ENCODE data around the gene ATXN1. TPM values are rescaled to one million over a fixed set of nuclear protein-coding genes. Genes with fewer than 3 reads are reported as not detected.

ATXN1 gene
- polyA plus RNA-seq, 2 of the 4 experiments (the other 2 are of a cell fraction), result 2.9 to 8.3 TPM

GRCh38 chr6:16267428-16268263 is 493.6 kb downstream of the ATXN1 start (continued):
- no peak for TF ChIP-seq HES2 (IDR thresholded peaks at IDR 0.05)
- no peak for TF ChIP-seq SREBF2 (IDR thresholded peaks at IDR 0.05)
- no peak for TF ChIP-seq NFE2L2 (conservative IDR thresholded peaks at IDR 0.05; ENCODE audit: low read length)
- TF ChIP-seq ZNF302 (CRISPR knock-in tag; IDR thresholded peaks at IDR 0.05), result no peak
- no peak for TF ChIP-seq HOXB5 (CRISPR knock-in tag; IDR thresholded peaks at IDR 0.05)
- TF ChIP-seq CTCF (IDR thresholded peaks at IDR 0.05), result no peak
- TF ChIP-seq NPAS2 (CRISPR knock-in tag; IDR thresholded peaks at IDR 0.05; ENCODE audit: borderline replicate concordance), result no peak
- no peak for TF ChIP-seq JUN (IDR thresholded peaks at IDR 0.05)
- TF ChIP-seq CBX8 (IDR thresholded peaks at IDR 0.05), result no peak
- no peak for TF ChIP-seq CHD4 (IDR thresholded peaks at IDR 0.05; ENCODE audit: borderline replicate concordance)

GRCh38 chr6:16265351-16266341 is 495.6 kb downstream of the ATXN1 start:
- DNase-seq (ENCODE audit: low read depth in 1 of 2, low spot score in 1 of 2) (no peak), ATAC-seq (no peak), FAIRE-seq (no peak)
- Histone ChIP-seq H3K9me3 (no peaks in the 10 kb centered on the region), H3K4me3 (no peak overlapping the region), H3K27ac (no peak overlapping the region), H3K4me2 (no peak overlapping the region), H3K4me1 (no peaks in the 10 kb centered on the region)
- WGBS (ENCODE audit: missing lambda C conversion rate), result 80% methylated on average over 30 of the region's 31 CpGs
- ChIA-PET POLR2A (no interaction called here), CTCF (interaction anchor here (1.2 to 2.7 kb wide), 2 partner anchors 11 to 25 kb away, joined by 3 to 10 read pairs; no protein-coding TSS in a partner anchor)
- no peak for TF ChIP-seq MAZ (IDR thresholded peaks at IDR 0.05; ENCODE audit: borderline replicate concordance, low read depth, low read length)
- TF ChIP-seq POLR2AphosphoS2 (conservative IDR thresholded peaks at IDR 0.05; ENCODE audit: low read length), result no peak
- TF ChIP-seq CTCF (IDR thresholded peaks at IDR 0.05), result no peak
- no peak for TF ChIP-seq POLR2A (IDR thresholded peaks at IDR 0.05; ENCODE audit: low read length)
- no peak for TF ChIP-seq HEYL (CRISPR knock-in tag; IDR thresholded peaks at IDR 0.05)

GRCh38 chr6:16264785-16265184 is 496.5 kb downstream of the ATXN1 start:
- 92% methylated on average over 1 of the region's 2 CpGs for WGBS (ENCODE audit: missing lambda C conversion rate)
- POLR2A ChIA-PET, result no interaction called here
- no peak for FAIRE-seq
- TF ChIP-seq FOSB (CRISPR knock-in tag; IDR thresholded peaks at IDR 0.05) (no peak), KDM5A (IDR thresholded peaks at IDR 0.05) (no peak), ATOH8 (CRISPR knock-in tag; IDR thresholded peaks at IDR 0.05; ENCODE audit: low read depth) (no peak), ESRRA (IDR thresholded peaks at IDR 0.05; ENCODE audit: borderline replicate concordance, low read length) (no peak), CBX2 (IDR thresholded peaks at IDR 0.05; ENCODE audit: borderline replicate concordance, low read depth) (no peak), CBX8 (IDR thresholded peaks at IDR 0.05) (no peak), CHD2 (IDR thresholded peaks at IDR 0.05; ENCODE audit: low read length, partially characterized antibody) (no peak), ZFP36 (IDR thresholded peaks at IDR 0.05; ENCODE audit: borderline replicate concordance, partially characterized antibody) (no peak), ZSCAN20 (CRISPR knock-in tag; IDR thresholded peaks at IDR 0.05) (no peak), GATA3 (IDR thresholded peaks at IDR 0.05; ENCODE audit: borderline replicate concordance) (no peak), HEYL (CRISPR knock-in tag; IDR thresholded peaks at IDR 0.05) (no peak), JUN (IDR thresholded peaks at IDR 0.05) (no peak)
- TF ChIP-seq, protein P1, sequence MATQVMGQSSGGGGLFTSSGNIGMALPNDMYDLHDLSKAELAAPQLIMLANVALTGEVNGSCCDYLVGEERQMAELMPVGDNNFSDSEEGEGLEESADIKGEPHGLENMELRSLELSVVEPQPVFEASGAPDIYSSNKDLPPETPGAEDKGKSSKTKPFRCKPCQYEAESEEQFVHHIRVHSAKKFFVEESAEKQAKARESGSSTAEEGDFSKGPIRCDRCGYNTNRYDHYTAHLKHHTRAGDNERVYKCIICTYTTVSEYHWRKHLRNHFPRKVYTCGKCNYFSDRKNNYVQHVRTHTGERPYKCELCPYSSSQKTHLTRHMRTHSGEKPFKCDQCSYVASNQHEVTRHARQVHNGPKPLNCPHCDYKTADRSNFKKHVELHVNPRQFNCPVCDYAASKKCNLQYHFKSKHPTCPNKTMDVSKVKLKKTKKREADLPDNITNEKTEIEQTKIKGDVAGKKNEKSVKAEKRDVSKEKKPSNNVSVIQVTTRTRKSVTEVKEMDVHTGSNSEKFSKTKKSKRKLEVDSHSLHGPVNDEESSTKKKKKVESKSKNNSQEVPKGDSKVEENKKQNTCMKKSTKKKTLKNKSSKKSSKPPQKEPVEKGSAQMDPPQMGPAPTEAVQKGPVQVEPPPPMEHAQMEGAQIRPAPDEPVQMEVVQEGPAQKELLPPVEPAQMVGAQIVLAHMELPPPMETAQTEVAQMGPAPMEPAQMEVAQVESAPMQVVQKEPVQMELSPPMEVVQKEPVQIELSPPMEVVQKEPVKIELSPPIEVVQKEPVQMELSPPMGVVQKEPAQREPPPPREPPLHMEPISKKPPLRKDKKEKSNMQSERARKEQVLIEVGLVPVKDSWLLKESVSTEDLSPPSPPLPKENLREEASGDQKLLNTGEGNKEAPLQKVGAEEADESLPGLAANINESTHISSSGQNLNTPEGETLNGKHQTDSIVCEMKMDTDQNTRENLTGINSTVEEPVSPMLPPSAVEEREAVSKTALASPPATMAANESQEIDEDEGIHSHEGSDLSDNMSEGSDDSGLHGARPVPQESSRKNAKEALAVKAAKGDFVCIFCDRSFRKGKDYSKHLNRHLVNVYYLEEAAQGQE (IDR thresholded peaks at IDR 0.05), result no peak

More at GRCh38 chr6:16264785-16265184, 496.5 kb downstream of the ATXN1 start:
- no peak overlapping the region for H3K4me2 ChIP-seq
- H3K9me3 ChIP-seq, result no peaks in the 10 kb centered on the region
- CTCF ChIA-PET, result interaction anchor here (1.2 to 2.7 kb wide), 2 partner anchors 11 to 26 kb away, joined by 3 to 10 read pairs; no protein-coding TSS in a partner anchor
- H3K4me1 ChIP-seq, result no peaks in the 10 kb centered on the region
- DNase-seq (ENCODE audit: low read depth in 1 of 2, low spot score in 1 of 2) (no peak), ATAC-seq (no peak)
- no peak overlapping the region for H3K27ac ChIP-seq
- no peak overlapping the region for H3K4me3 ChIP-seq
